Jurkat, Clone E6-1 (cell line): ENCODE measurements around the gene FUS.
A peak's percentile ranks its signal among the peaks of the same experiment; 100 is the strongest.

Experiments used
- DNase-seq: peaks from one replicate; pipeline ENCODE4 v3.0.0-alpha.2; 2011; ENCODE audit warnings: low read depth, low spot score
- H3K4me3 ChIP-seq: 2 replicates; pipeline ENCODE4 v1.5.1; 2011; ENCODE audit warnings: mild to moderate bottlenecking, low read length, control low read depth, moderate library complexity

Gene FUS

DNA sequence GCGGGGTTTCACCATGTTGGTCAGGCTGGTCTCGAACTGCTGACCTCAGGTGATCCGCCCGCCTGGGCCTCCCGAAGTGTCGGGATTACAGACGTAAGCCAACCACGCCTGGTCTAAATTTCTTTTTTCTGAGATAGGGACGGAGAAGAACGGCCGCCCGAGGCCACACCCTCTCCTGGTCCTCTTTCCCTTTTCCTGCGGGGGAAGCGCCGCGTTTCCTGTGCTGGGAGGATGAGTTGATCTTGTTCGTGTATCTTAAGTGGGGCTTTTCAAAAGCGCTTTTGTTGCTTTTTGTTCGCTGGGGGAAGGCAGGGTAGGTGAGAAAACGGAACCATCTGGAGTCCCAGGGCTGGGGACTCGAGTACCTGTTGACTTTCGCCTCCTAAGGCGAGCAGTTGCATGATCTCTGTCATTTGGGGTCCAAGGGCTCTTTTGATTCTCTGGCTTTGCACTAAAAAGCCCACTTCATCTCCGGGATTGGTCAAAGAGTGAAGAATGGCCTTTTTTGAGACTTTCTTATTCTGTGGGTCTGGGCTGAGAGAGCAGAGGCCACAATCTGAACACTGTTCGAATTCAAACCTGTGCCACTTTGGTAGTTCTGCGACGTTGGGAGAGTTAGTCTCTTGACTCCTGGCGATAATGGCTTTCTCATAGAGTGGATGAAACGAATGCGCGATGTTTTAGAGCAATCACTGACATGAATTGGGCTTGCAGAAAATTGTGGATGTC is 1.3 kb downstream of the FUS start:
- H3K4me3 ChIP-seq: peak overlapping the region; percentile 65

DNA sequence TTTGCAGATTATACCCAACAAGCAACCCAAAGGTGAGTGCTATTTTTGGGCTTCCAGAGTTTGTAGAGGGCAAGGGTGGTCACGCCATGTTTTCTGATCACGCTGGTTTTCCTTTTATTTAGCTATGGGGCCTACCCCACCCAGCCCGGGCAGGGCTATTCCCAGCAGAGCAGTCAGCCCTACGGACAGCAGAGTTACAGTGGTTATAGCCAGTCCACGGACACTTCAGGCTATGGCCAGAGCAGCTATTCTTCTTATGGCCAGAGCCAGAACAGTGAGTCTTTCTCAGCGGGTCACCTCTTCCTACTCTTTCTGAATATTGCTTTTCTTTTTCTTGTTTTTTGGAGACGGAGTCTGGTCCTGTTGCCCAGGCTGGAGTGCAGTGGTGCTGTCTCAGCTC is 2.5 kb downstream of the FUS start:
- DNase-seq: no peak

More for the DNA sequence above, 1.3 kb downstream of the FUS start:
- DNase-seq: no peak

DNA sequence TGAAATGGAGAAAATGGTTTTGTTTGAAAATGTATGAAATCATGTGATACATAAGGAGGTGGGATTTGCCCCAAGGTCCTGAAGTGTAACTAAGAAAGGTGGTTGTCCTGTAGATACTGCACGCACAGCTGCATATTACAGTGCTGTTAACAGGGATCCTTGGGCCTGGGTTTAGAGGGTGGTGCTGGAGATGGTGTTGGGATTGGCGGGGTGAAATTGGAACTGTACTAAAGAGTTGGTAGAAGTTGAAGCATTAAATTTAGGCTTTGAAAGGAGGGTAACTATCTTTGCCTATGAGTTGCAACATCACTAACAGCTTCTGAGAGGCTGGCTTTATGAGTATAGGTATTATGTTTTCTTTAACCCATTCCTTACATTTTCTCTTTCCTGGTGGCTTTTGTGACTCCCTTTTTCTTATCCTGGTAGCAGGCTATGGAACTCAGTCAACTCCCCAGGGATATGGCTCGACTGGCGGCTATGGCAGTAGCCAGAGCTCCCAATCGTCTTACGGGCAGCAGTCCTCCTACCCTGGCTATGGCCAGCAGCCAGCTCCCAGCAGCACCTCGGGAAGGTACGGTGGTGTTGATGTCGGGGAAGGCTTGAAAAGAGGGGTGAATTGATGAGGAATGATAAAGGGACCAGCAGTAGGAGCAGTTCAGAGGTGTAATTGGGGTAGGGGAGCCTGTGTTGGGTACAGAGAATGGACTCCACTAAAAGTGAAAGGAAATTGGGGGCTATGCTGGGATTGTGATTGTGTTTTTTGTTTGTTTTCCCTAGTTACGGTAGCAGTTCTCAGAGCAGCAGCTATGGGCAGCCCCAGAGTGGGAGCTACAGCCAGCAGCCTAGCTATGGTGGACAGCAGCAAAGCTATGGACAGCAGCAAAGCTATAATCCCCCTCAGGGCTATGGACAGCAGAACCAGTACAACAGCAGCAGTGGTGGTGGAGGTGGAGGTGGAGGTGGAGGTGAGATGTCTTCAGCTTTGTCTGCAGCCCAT is 3.8 kb downstream of the FUS start:
- no peak for DNase-seq
- no peak overlapping the region for H3K4me3 ChIP-seq

More for the DNA sequence above, 2.5 kb downstream of the FUS start:
- peak overlapping the region; percentile 65; the same call in 1 of the 2 replicates for H3K4me3 ChIP-seq

DNA sequence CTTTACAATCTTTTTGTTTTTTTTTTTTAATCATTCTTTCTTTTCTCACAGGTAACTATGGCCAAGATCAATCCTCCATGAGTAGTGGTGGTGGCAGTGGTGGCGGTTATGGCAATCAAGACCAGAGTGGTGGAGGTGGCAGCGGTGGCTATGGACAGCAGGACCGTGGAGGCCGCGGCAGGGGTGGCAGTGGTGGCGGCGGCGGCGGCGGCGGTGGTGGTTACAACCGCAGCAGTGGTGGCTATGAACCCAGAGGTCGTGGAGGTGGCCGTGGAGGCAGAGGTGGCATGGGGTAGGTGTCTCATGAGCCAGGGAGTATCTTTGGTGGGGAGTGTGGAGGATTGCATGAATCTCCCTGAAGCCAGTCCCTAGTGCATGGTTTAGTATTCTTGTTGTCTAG is 4.9 kb downstream of the FUS start:
- no peak for DNase-seq
- H3K4me3 ChIP-seq: no peak overlapping the region

DNA sequence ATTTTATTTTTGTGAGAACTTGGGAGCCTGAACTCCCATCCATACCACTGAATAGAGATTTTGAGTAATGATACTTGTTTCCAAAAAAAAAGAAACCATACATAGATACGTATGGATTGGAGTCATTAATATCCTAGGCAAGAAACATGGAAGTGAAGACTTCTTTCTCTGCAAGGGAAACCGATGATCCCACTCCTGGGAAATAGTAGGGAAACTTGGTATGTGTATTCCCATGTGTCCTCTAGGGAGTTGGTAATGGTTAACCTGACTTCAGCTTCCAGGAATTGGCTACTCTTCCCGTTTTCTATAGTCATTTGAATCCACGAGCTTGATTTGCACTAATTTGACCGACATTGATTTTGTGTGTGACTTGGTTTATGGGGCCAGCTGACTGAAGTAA is 5.4 kb downstream of the FUS start:
- no peak for DNase-seq

DNA sequence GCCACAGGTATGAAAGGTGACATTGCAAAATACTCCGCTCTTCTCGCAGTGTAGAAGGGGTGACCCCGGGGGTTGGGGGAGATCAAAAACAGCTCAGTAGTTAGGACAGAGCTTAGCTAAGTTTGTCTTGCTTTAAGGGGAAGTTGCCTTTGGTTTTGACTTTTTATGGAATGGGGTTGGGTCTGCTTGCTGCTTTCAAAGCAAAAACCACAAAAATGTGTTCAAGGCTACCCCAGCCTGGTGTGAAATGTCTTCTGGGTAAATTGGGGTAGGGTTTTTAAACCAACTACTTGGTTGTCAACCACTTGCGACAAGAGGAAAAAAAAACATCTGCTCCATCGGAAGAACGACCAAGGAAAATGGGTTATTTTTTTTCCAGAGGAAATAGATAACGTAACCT is 6.2 kb downstream of the FUS start:
- no peak overlapping the region for H3K4me3 ChIP-seq

More for the DNA sequence above, 5.4 kb downstream of the FUS start:
- H3K4me3 ChIP-seq: no peak overlapping the region

DNA sequence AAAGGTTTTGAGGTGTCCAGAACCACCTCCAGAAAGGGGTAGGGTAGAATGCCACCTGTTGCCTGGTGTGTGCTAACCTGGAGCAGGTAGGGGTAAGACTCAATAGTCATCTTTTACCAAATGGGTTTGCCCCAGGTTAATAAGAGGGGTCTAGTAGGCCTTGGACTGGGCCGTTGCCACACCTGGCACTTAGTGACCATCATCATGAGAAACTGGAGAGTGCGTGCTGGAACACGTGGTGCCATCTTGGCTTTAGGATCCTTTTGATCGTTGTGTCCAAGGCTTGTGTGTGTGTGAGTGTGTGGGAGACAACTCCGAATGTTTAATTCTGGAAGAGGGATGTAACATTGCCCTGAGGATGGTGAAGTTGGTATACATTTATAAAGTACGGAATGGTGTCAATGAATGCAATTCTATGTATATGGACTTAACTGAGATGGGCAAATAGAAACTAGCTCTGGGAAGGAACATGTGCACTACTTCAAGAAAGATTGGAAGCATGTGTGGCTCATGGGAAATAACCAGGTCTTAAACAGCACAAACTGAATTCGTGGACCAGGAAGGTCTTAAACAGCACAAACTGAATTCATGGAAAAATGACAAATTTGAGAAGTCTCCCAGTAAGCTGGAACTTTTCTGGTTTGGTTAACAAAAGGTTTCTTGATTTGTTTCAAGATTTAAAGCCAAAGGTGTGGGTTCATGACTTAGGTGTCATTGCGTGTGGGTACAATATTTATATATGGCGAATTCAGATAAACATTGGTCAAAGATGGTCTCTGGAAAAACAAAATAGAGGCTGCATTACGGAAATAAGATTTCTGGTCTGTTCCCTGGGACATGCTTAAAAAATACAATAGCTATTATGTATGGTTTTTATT is 7.2 kb downstream of the FUS start:
- no peak for DNase-seq
- H3K4me3 ChIP-seq: no peak overlapping the region

More for the DNA sequence above, 6.2 kb downstream of the FUS start:
- no peak for DNase-seq

DNA sequence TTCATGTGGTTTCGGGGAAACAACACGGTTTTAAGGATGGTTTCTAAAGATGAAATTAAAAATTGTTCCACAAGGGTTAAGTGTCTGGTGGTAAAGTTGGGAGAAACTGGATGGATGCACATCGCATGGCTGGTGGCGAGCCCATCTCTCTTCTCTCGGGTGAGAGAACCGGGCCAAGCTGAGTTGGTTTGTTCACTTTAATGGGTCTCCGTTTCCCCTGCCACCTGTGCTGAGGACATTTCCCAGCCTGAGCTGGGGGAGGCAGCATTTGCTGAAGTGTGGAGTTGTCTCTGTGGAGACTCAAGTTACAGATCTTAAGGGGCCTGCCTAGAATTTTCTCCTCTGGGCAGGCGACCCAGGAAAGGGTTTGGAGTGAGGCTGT is 7.9 kb downstream of the FUS start:
- DNase-seq: no peak
- no peak overlapping the region for H3K4me3 ChIP-seq

DNA sequence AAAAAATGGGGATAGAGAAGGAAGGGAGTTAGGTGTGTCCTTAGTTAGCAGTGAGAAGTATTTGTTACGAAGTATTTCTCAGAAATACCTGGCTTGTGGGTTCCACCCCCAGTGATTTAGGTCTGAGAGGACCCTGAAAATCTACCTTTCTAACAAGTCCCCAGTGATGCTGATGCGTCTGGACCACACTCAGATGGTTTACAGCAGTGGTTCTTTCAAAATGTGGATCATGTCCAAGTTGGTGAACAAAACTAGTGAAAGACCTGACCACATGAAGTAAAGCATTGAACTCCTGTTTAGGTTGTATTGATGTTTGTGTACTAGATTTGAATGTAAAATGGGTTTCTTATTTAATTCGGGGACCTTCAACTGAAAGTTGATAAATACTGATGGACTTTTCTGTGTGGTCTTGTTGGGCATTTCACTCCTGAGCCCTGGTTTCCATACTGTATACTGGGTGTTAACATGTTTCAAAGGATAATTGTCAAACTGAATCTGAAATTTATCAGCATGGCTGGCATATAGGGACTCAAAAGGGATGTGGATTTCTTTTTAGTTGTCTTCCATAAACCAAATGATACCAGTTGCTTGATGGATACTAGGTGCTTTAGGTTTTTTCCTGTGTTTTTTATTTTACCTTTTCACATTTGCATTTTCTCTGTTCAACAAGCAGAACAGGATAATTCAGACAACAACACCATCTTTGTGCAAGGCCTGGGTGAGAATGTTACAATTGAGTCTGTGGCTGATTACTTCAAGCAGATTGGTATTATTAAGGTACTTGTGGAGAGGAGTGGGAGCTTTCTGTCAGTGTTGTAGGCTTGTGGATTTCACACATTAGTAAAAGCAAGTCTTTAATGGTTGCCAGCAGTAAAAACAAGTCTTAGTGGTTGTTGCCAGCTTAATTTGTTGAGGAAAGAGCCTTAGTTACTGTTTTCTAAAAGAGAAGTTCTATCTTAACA is 8.8 kb downstream of the FUS start:
- DNase-seq: no peak
- no peak overlapping the region for H3K4me3 ChIP-seq

DNA sequence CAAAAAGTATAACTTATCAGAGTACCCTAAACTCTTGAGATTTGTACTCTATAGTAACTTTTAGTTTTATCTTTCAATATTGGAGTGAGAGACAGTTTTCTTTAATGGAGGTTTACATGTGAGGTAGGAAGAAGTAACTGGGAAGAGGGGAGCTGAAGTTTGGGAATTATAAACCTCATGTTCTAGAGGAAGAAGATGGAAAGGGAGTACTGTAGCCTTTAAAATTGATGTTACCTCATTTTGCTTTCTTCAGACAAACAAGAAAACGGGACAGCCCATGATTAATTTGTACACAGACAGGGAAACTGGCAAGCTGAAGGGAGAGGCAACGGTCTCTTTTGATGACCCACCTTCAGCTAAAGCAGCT is 9.5 kb downstream of the FUS start:
- no peak for DNase-seq
- H3K4me3 ChIP-seq: no peak overlapping the region

DNA sequence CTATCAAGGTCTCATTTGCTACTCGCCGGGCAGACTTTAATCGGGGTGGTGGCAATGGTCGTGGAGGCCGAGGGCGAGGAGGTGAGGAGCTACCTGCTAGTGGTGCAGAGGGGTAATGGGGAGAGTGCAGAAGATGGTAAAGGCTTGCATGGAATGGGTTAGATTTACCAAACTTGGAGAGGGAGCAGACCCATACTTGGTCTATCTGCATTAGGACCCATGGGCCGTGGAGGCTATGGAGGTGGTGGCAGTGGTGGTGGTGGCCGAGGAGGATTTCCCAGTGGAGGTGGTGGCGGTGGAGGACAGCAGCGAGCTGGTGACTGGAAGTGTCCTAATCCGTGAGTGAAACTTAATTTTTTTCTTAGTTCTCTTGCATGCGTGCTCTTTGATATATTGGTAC is 10.1 kb downstream of the FUS start:
- H3K4me3 ChIP-seq: no peak overlapping the region
- no peak for DNase-seq

DNA sequence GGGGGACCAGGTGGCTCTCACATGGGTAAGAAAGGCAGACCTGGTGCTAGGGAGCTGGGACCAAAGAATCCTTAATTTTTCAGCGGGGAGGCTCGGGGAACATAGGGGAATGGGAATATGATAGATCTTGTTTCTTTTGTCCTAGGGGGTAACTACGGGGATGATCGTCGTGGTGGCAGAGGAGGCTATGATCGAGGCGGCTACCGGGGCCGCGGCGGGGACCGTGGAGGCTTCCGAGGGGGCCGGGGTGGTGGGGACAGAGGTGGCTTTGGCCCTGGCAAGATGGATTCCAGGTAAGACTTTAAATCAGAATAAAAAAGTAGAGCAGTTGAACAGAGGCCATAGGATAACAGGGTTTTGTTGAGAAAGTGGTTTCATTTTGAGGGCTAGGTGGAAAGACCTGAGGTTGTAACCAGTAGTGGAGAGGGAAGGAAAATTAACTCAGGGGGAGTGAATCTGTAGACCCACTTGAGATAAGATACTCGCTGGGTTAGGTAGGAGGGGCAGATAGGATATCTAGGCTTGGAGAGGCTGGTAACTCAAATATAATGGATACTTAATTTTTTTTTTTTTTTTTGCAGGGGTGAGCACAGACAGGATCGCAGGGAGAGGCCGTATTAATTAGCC is 11.0 kb downstream of the FUS start:
- no peak overlapping the region for H3K4me3 ChIP-seq
- DNase-seq: no peak

DNA sequence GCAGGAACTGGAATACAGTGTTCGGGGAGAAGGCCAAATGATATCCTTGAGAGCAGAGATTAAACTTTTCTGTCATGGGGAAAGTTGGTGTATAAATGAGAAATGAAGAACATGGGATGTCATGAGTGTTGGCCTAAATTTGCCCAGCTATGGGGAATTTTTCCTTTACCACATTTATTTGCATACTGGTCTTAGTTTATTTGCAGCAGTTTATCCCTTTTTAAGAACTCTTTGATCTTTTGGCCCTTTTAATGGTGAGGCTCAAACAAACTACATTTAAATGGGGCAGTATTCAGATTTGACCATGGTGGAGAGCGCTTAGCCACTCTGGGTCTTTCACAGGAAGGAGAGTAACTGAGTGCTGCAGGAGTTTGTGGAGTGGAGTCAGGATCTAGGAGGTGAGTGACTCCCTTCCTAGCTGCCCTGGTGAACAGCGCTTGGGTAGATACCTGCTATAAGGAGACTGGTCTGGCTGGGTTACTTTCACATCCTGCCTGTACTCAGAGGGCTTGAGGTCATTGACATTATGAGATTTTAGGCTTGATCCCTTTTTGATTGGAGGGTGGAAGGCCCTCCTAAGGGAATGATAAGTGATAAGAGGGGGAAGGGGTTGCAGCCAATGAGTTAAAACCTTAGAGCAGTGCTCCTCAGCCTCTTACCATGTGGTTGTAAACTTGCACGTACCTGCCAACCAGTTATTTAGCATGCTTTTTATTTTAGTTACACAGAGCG is 11.9 kb downstream of the FUS start:
- no peak overlapping the region for H3K4me3 ChIP-seq
- no peak for DNase-seq

DNA sequence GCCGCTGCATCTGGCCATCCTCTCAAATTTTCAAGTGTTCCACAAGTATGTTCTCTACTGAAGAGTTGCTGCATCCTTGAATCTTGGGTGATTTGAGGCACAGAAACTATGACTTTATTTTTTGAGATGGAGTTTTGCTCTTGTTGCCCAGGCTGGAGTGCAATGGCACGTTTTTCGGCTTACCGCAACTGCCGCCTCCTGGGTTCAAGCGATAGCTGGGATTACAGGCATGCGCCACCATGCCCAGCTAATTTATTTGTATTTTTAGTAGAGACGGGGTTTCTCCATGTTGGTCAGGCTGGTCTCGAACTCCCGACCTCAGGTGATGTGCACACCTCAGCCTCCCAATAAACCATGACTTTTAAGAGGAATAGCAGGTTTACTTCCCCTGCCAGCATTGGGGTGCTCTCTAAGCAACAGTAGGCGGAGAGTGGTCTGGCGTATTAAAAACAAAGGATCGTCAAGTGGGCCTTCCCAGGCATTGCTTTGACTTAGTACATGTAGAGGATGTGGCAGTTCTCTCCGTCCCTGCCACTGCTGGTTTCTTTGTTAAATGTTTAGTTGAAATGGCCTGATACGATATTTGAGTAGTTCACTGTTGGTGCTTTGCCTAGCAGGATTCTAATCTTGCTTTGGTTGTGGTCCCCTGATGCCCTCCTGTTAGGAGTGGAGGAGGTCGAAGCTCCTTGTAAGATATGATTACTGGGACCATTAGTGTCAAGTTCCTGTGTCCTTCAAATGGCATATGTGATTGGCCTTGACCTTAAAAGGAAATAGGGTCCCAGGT is 13.1 kb downstream of the FUS start:
- no peak overlapping the region for H3K4me3 ChIP-seq
- no peak for DNase-seq

DNA sequence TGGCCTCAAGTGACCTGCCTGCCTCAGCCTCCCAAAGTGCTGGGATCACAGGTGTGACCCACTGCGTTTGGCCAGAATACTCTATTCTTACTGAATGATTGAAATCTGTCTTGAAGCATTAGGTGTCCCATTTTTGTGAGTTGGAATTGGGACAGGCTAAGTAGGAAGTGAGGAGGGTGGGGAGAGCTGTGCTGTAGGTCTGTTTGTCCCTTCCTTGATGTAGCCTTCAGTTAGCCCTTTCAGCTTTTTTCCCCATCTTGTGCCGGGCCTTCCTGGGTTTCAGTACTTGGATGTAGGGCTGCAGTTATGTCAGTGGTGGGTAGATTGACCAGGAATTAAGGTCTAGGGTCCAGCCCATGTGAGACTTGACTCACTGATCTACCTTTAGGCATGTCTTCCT is 13.9 kb downstream of the FUS start:
- DNase-seq: no peak

DNA sequence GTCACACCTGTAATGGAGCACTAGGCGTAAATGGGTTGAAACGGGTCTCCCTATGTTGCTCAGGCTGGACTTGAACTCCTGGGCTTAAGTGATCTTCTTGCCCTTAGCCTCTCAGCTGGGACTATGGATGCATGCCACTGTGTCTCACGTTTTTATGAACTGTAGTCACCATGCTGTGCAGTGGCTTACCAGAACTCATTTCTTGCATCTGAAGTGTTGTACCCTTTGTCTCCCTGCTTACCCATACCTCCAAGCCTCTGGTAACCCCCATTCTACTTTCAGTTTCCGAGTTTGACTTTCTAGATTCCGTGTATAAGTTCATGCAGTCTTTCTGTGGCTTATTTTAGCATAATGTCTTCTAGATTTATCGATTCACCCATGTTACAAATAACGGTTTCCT is 15.0 kb downstream of the FUS start:
- no peak overlapping the region for H3K4me3 ChIP-seq
- DNase-seq: no peak

More for the DNA sequence above, 13.9 kb downstream of the FUS start:
- H3K4me3 ChIP-seq: no peak overlapping the region
